HepG2 (cell line): ENCODE data around the gene EPB41. TPM values are rescaled to one million over a fixed set of nuclear protein-coding genes. Genes with fewer than 3 reads are reported as not detected.

ENCODE experiments used
- ELF4 ChIP-seq: sonication (generic); formaldehyde crosslinking; IDR thresholded peaks from 2 replicates; pipeline ENCODE4 v1.5.0; 2020; ENCODE audit warnings: missing genetic modification reagents, mild to moderate bottlenecking, moderate library complexity, borderline replicate concordance
- HNF4A ChIP-seq: sonication (generic); formaldehyde crosslinking; IDR thresholded peaks from 2 replicates; pipeline ENCODE4 v1.4.0; 2020; ENCODE audit warnings: missing genetic modification reagents
- HOXA3 ChIP-seq: sonication (generic); formaldehyde crosslinking; IDR thresholded peaks from 2 replicates; pipeline ENCODE4 v1.5.0; 2020; ENCODE audit warnings: missing genetic modification reagents
- KAT2B ChIP-seq: fragments of 150-350 bp; IDR thresholded peaks from 2 replicates; pipeline ENCODE4 v1.6.1; 2014; ENCODE audit warnings: low read depth, low read length, borderline replicate concordance
- KLF15 ChIP-seq: sonication (generic); formaldehyde crosslinking; IDR thresholded peaks from 2 replicates; pipeline ENCODE4 v1.8.1; 2023; ENCODE audit warnings: borderline replicate concordance, mild to moderate bottlenecking, inconsistent platforms, missing genetic modification reagents, mixed read lengths
- MAFF ChIP-seq: IDR thresholded peaks from 2 replicates; pipeline ENCODE4 v1.6.1; 2011; ENCODE audit warnings: low read depth, low read length, improper control_type of control experiment
- MED8 ChIP-seq: sonication (generic); formaldehyde crosslinking; IDR thresholded peaks from 2 replicates; pipeline ENCODE4 v1.8.1; 2023; ENCODE audit warnings: mild to moderate bottlenecking, missing genetic modification reagents; ENCODE audit not compliant: insufficient replicate concordance
- RFX5 ChIP-seq: IDR thresholded peaks from 2 replicates; pipeline ENCODE4 v1.6.1; 2011; ENCODE audit warnings: low read depth, low read length, improper control_type of control experiment
- ZNF101 ChIP-seq: sonication (generic); formaldehyde crosslinking; IDR thresholded peaks from 2 replicates; pipeline ENCODE4 v1.4.0; 2020; ENCODE audit warnings: mild to moderate bottlenecking, low read depth, missing genetic modification reagents, borderline replicate concordance
- ZNF441 ChIP-seq: sonication (generic); formaldehyde crosslinking; IDR thresholded peaks from 2 replicates; pipeline ENCODE4 v1.7.0; 2021; ENCODE audit warnings: missing genetic modification reagents, borderline replicate concordance
- ZNF547 ChIP-seq: sonication (generic); formaldehyde crosslinking; IDR thresholded peaks from 2 replicates; pipeline ENCODE4 v1.5.1; 2020; ENCODE audit warnings: mild to moderate bottlenecking, missing genetic modification reagents
- ZNF572 ChIP-seq: sonication (generic); formaldehyde crosslinking; IDR thresholded peaks from 2 replicates; pipeline ENCODE4 v1.5.1; 2020; ENCODE audit warnings: mild to moderate bottlenecking, missing genetic modification reagents
- polyA plus RNA-seq, 8 experiments: library from polyadenylated mRNA; depleted of rRNA in 3 of 8; stranded (reverse) in 7 of 8; unstranded in 1 of 8; fragments of >200 nt; fragmentation: Illumina TruSeq in 4 of 8; extraction: Trizol in 4 of 8; gene quantifications; 2 replicates each; pipeline versions ENCODE4 v1.2.1 to v1.2.3, GENCODE V29; 2011 to 2016; ENCODE audit warnings: low read depth in 4 of 8, missing spikeins in 1 of 8, mixed read lengths in 1 of 8; ENCODE audit not compliant: insufficient read depth in 1 of 8
- total RNA-seq, 5 experiments: library from RNA; depleted of rRNA; stranded (reverse); fragments of >200 nt; fragmentation: Illumina TruSeq; extraction: Trizol; gene quantifications; 2 replicates each; pipeline ENCODE4 v1.2.3, GENCODE V29; 2016; ENCODE audit warnings: low read depth in 1 of 5
- TF ChIP-seq, protein P1 (sequence below): sonication (generic); formaldehyde crosslinking; IDR thresholded peaks from 2 replicates; pipeline ENCODE4 v1.8.0; 2022; ENCODE audit warnings: mild to moderate bottlenecking, missing genetic modification reagents
- TF ChIP-seq, protein P2 (sequence below): sonication (generic); formaldehyde crosslinking; IDR thresholded peaks from 2 replicates; pipeline ENCODE4 v1.4.0; 2020; ENCODE audit warnings: missing genetic modification reagents, mild to moderate bottlenecking, borderline replicate concordance
- TF ChIP-seq, protein P3 (sequence below): sonication (generic); formaldehyde crosslinking; IDR thresholded peaks from 2 replicates; pipeline ENCODE4 v1.4.0; 2020; ENCODE audit warnings: missing genetic modification reagents
- TF ChIP-seq, protein P4 (sequence below): sonication (generic); formaldehyde crosslinking; IDR thresholded peaks from 2 replicates; pipeline ENCODE4 v1.5.0; 2020; ENCODE audit warnings: mild to moderate bottlenecking, low read depth, missing genetic modification reagents, borderline replicate concordance
- TF ChIP-seq, protein P5 (sequence below): sonication (generic); formaldehyde crosslinking; conservative IDR thresholded peaks from 2 replicates; pipeline ENCODE4 v1.5.0; 2020; ENCODE audit warnings: missing genetic modification reagents
- TF ChIP-seq, protein P6 (sequence below), 2 experiments: fragments of 450-650 bp in 1 of 2; sonication (generic) in 1 of 2; formaldehyde crosslinking; IDR thresholded peaks; 2 replicates each; pipeline versions ENCODE4 v1.5.0 to v1.8.0; 2020 to 2022; ENCODE audit warnings: mild to moderate bottlenecking in 1 of 2, missing genetic modification reagents in 1 of 2
- TF ChIP-seq, protein P7 (sequence below): sonication (generic); formaldehyde crosslinking; conservative IDR thresholded peaks from 2 replicates; pipeline ENCODE4 v1.4.0; 2020; ENCODE audit warnings: missing genetic modification reagents

The EPB41 gene
- total and polyA plus RNA-seq, 2 of the 13 experiments (the other 11 are each of a cell fraction or from before 2014, with no cell fraction given): 34.5 to 46.7 TPM

DNA sequence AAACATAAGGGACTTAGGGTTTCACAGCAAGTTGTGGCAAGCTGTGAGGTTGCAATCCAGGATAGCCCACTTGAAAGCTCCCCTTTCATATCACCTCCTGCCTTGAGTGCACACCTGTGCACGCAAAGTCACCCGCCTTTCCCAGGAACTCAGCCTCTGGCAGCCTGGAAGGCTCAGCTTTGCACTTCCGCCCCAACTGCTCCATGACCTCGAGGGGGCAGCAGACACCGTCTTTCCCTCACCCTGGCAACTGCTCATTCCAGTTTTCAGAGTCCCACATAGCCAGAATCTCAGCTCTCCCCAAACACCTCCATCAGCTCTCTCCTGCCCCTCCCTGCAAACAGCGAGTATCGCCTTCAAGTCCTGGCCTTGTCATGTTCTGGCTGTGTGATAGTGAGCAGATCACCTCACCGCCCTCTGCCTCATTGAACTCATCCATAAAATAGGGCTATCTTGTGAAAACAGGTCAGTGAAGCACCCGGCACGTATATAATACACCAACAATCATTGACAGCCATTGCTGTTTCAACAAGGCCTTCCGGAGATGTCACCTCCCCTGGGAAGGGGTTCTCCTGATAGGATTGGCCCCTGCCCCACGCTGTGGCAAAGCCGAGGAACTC, 32.2 kb upstream of the EPB41 start (continued):
- TF ChIP-seq ELF4 (no peak), ZNF572 (CRISPR knock-in tag) (no peak), ZNF101 (CRISPR knock-in tag) (no peak), MED8 (no peak), KLF15 (CRISPR knock-in tag) (no peak), HNF4A (CRISPR knock-in tag) (no peak), KAT2B (no peak), ZNF547 (CRISPR knock-in tag) (no peak), MAFF (no peak), ZNF441 (no peak), HOXA3 (CRISPR knock-in tag) (peak; percentile 54; the same call in 1 of the 2 replicates), RFX5 (no peak)
- TF ChIP-seq, protein P1, sequence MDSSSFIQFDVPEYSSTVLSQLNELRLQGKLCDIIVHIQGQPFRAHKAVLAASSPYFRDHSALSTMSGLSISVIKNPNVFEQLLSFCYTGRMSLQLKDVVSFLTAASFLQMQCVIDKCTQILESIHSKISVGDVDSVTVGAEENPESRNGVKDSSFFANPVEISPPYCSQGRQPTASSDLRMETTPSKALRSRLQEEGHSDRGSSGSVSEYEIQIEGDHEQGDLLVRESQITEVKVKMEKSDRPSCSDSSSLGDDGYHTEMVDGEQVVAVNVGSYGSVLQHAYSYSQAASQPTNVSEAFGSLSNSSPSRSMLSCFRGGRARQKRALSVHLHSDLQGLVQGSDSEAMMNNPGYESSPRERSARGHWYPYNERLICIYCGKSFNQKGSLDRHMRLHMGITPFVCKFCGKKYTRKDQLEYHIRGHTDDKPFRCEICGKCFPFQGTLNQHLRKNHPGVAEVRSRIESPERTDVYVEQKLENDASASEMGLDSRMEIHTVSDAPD (CRISPR knock-in tag): no peak
- TF ChIP-seq, protein P2, sequence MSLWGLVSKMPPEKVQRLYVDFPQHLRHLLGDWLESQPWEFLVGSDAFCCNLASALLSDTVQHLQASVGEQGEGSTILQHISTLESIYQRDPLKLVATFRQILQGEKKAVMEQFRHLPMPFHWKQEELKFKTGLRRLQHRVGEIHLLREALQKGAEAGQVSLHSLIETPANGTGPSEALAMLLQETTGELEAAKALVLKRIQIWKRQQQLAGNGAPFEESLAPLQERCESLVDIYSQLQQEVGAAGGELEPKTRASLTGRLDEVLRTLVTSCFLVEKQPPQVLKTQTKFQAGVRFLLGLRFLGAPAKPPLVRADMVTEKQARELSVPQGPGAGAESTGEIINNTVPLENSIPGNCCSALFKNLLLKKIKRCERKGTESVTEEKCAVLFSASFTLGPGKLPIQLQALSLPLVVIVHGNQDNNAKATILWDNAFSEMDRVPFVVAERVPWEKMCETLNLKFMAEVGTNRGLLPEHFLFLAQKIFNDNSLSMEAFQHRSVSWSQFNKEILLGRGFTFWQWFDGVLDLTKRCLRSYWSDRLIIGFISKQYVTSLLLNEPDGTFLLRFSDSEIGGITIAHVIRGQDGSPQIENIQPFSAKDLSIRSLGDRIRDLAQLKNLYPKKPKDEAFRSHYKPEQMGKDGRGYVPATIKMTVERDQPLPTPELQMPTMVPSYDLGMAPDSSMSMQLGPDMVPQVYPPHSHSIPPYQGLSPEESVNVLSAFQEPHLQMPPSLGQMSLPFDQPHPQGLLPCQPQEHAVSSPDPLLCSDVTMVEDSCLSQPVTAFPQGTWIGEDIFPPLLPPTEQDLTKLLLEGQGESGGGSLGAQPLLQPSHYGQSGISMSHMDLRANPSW (CRISPR knock-in tag): no peak
- TF ChIP-seq, protein P3, sequence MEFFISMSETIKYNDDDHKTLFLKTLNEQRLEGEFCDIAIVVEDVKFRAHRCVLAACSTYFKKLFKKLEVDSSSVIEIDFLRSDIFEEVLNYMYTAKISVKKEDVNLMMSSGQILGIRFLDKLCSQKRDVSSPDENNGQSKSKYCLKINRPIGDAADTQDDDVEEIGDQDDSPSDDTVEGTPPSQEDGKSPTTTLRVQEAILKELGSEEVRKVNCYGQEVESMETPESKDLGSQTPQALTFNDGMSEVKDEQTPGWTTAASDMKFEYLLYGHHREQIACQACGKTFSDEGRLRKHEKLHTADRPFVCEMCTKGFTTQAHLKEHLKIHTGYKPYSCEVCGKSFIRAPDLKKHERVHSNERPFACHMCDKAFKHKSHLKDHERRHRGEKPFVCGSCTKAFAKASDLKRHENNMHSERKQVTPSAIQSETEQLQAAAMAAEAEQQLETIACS (CRISPR knock-in tag): no peak
- TF ChIP-seq, protein P4, sequence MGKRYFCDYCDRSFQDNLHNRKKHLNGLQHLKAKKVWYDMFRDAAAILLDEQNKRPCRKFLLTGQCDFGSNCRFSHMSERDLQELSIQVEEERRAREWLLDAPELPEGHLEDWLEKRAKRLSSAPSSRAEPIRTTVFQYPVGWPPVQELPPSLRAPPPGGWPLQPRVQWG (CRISPR knock-in tag): no peak
- TF ChIP-seq, protein P5, sequence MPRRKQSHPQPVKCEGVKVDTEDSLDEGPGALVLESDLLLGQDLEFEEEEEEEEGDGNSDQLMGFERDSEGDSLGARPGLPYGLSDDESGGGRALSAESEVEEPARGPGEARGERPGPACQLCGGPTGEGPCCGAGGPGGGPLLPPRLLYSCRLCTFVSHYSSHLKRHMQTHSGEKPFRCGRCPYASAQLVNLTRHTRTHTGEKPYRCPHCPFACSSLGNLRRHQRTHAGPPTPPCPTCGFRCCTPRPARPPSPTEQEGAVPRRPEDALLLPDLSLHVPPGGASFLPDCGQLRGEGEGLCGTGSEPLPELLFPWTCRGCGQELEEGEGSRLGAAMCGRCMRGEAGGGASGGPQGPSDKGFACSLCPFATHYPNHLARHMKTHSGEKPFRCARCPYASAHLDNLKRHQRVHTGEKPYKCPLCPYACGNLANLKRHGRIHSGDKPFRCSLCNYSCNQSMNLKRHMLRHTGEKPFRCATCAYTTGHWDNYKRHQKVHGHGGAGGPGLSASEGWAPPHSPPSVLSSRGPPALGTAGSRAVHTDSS (CRISPR knock-in tag): 0 out of 2 replicates have a peak, but pooled peaks have one; percentile 42
- TF ChIP-seq, protein P6, sequence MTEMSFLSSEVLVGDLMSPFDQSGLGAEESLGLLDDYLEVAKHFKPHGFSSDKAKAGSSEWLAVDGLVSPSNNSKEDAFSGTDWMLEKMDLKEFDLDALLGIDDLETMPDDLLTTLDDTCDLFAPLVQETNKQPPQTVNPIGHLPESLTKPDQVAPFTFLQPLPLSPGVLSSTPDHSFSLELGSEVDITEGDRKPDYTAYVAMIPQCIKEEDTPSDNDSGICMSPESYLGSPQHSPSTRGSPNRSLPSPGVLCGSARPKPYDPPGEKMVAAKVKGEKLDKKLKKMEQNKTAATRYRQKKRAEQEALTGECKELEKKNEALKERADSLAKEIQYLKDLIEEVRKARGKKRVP (CRISPR knock-in tag; IDR thresholded peaks at IDR 0.05): no peak
- TF ChIP-seq, protein P7, sequence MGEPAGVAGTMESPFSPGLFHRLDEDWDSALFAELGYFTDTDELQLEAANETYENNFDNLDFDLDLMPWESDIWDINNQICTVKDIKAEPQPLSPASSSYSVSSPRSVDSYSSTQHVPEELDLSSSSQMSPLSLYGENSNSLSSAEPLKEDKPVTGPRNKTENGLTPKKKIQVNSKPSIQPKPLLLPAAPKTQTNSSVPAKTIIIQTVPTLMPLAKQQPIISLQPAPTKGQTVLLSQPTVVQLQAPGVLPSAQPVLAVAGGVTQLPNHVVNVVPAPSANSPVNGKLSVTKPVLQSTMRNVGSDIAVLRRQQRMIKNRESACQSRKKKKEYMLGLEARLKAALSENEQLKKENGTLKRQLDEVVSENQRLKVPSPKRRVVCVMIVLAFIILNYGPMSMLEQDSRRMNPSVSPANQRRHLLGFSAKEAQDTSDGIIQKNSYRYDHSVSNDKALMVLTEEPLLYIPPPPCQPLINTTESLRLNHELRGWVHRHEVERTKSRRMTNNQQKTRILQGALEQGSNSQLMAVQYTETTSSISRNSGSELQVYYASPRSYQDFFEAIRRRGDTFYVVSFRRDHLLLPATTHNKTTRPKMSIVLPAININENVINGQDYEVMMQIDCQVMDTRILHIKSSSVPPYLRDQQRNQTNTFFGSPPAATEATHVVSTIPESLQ: no peak
